GM12875 (cell line): ENCODE results near the gene EPHB2.
A peak's percentile ranks its signal among the peaks of the same experiment; 100 is the strongest.
"Not testable (repeated sequence)": the region's sequence is repeated elsewhere in the genome, so short reads cannot be mapped to it uniquely, and the experiment has no call there.

Experiments
- H3K4me3 ChIP-seq: one replicate; pipeline ENCODE4 v1.5.1; 2011; ENCODE audit warnings: low read depth, low read length, control low read depth
- CTCF ChIP-seq: IDR thresholded peaks from 2 replicates; pipeline ENCODE4 v1.5.1; 2011; ENCODE audit warnings: low read depth, mild to moderate bottlenecking, control low read depth, inconsistent platforms, low read length, moderate library complexity, borderline replicate concordance; ENCODE audit not compliant: insufficient read depth

Gene EPHB2

GRCh38 chr1:22671999-22672398 is 38.6 kb upstream of the EPHB2 start:
- H3K4me3 ChIP-seq: no peak overlapping the region
- no peak for TF ChIP-seq CTCF

- TF ChIP-seq CTCF: peak; percentile 57; the same call in 1 of the 2 replicates
- no peak overlapping the region for H3K4me3 ChIP-seq
Measured at GRCh38 chr1:22673486-22674409, 36.9 kb upstream of the EPHB2 start.

GRCh38 chr1:22674410-22674749 is 36.3 kb upstream of the EPHB2 start:
- H3K4me3 ChIP-seq: no peak overlapping the region
- no peak for TF ChIP-seq CTCF

GRCh38 chr1:22676151-22676550 is 34.5 kb upstream of the EPHB2 start:
- H3K4me3 ChIP-seq: not testable (repeated sequence)

- no peak overlapping the region for H3K4me3 ChIP-seq
Measured at GRCh38 chr1:22676916-22677583, 33.6 kb upstream of the EPHB2 start.

GRCh38 chr1:22677931-22678896 is 32.4 kb upstream of the EPHB2 start:
- no peak overlapping the region for H3K4me3 ChIP-seq
- TF ChIP-seq CTCF: no peak

More at GRCh38 chr1:22676916-22677583, 33.6 kb upstream of the EPHB2 start:
- no peak for TF ChIP-seq CTCF

- TF ChIP-seq CTCF: no peak
- H3K4me3 ChIP-seq: no peak overlapping the region
Measured at GRCh38 chr1:22680726-22681125, 29.9 kb upstream of the EPHB2 start.
